ENCODE results near the gene CNIH3.

DNA sequence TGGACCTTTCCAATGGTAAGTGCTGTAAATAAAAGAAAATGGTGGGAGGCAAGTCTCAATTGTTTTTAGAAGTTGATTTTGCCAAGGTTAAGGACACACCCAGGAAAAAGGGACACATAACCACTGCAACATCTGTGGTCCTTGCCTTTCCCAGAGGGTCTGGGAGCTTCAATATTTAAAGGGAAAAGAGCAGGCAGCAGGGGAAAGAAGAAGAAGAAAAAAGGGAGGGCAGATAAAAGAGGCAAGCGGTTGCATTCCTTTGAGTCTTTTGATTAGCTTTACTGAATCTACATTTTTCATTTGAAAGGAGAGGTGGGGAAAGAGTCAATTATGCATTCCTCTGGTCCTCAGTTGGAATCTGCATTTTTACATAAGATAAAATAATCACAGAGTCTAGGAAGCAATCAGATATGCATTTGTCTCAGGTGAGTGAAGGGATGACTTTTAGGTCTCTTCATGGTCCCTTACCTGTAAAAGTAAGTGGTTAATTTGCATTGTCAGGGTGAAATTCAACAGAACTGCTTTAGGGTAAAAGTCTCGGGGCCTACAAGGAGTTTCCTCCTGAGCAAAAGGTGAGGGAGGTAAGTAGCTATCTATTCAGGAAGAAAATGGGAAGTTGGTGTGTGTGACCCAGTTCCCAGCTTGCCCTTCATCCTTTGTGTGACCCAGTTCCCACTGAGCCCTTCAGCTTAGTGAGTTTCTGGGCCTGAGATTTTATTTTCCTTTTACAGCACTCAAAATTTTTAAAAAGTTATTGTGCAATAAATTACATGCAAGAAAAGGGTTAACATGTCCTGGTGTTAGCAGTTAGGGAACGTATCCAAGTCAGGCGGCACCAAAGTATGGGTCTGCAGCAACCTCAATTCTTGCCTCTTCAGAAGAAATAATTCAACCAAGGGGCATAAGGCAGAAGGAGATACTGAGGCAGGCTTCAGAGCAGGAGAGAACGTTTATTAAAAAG is 8.6 kb upstream of the CNIH3 start:
- TF ChIP-seq POLR2AphosphoS5 (IDR thresholded peaks at IDR 0.05; ENCODE audit: borderline replicate concordance, low read depth, low read length) (no peak), EZH2 (IDR thresholded peaks at IDR 0.05) (no peak), FOXP2 (optimal IDR thresholded peaks at IDR 0.05; ENCODE audit: control extremely low read depth, extremely low read length, insufficient read depth) (no peak)

Data from SK-N-MC (cell line).